H1 (cell line): ENCODE data around the gene PRPF4. TPM values are rescaled to one million over a fixed set of nuclear protein-coding genes. Genes with fewer than 3 reads are reported as not detected.

Source experiments
- BRCA1 ChIP-seq: IDR thresholded peaks from 2 replicates; pipeline ENCODE4 v1.6.1; 2012; ENCODE audit warnings: low read depth, low read length, improper control_type of control experiment
- JUND ChIP-seq: IDR thresholded peaks from 2 replicates; pipeline ENCODE4 v1.6.1; 2011; ENCODE audit warnings: mild to moderate bottlenecking, improper control_type of control experiment, low read length
- SRF ChIP-seq: IDR thresholded peaks from 2 replicates; pipeline ENCODE4 v1.6.1; 2011; ENCODE audit warnings: mild to moderate bottlenecking, low read depth, low read length, moderate library complexity
- YY1 ChIP-seq: IDR thresholded peaks from 2 replicates; pipeline ENCODE4 v1.6.1; 2011; ENCODE audit warnings: low read depth, mild to moderate bottlenecking, low read length
- polyA plus RNA-seq, 7 experiments: library from polyadenylated mRNA; depleted of rRNA in 3 of 7; stranded (reverse) in 5 of 7; unstranded in 2 of 7; fragments of >200 nt in 5 of 7; fragments of 200-250 nt in 2 of 7; gene quantifications; 1 replicate in 5 of 7; 2 replicates in 1 of 7; 4 replicates in 1 of 7; pipeline versions ENCODE4 v1.2.1 to v1.2.3, GENCODE V29; 2011 to 2013; ENCODE audit warnings: missing spikeins in 2 of 7, mixed read lengths in 2 of 7
- total RNA-seq: library from RNA; stranded (reverse); fragmentation: NEBNext Ultra II Directional; extraction: Animal tissue kit (Norgen Biotek cat#: 25700); gene quantifications from 2 replicates; pipeline ENCODE4 v1.2.1, GENCODE V29; 2021
- TF ChIP-seq, protein P1 (sequence below): IDR thresholded peaks from 2 replicates; pipeline ENCODE4 v1.6.1; 2012; ENCODE audit warnings: inconsistent platforms

The PRPF4 gene
- total and polyA plus RNA-seq, 2 of the 8 experiments (the other 6 are each of a cell fraction or from before 2014, with no cell fraction given), result 15.2 to 33.4 TPM

DNA sequence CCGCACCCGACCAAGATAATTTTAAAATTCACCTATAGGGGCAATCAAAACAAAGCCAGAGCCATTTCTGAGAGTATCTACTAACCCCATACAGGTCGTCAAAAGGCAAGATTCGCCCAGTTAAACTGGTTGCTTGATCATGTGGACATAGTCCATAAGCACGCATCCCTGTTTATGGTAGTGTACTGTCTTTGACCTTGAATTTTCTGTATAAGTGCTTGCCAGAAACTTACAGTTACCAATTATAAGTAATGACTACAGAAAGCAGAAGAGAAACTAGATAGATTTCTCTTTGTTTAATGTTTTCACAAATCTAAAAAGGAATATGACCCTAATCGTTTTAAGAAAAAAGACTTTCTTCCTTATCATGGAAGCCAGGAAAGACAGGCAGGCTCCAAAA is 28.5 kb upstream of the PRPF4 start (continued):
- TF ChIP-seq YY1 (no peak), SRF (no peak), JUND (no peak), BRCA1 (no peak)
- TF ChIP-seq, protein P1, sequence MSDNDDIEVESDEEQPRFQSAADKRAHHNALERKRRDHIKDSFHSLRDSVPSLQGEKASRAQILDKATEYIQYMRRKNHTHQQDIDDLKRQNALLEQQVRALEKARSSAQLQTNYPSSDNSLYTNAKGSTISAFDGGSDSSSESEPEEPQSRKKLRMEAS, result no peak
- TF ChIP-seq, all 59 proteins: peak for 0
